NCI-H524 treated with DMSO at 0.1 percent for 48 hours (cell line): ENCODE data around the gene MAS1L.

Source experiments
- DNase-seq: peaks from one replicate; lab custom pipeline; 2025; lab: John Stamatoyannopoulos, UW

The MAS1L gene

GRCh38 chr6:29487660-29488059, at the start of gene MAS1L:
MAS1L (minus strand) TSS chr6:29487956; CDS start chr6:29487902, 54 bp downstream.
- no peak for DNase-seq

- no peak for DNase-seq
These were observed 44.7 kb upstream of the MAS1L start for GRCh38 chr6:29532320-29532951.

GRCh38 chr6:29531668-29532067, 43.9 kb upstream of the MAS1L start:
- DNase-seq, result no peak

GRCh38 chr6:29530671-29531310, 43.0 kb upstream of the MAS1L start:
- no peak for DNase-seq

- no peak for DNase-seq
These were observed 42.2 kb upstream of the MAS1L start for GRCh38 chr6:29529956-29530355.

- no peak for DNase-seq
These were observed 41.3 kb upstream of the MAS1L start for GRCh38 chr6:29528988-29529560.

- DNase-seq, result no peak
These were observed 40.7 kb upstream of the MAS1L start for GRCh38 chr6:29528300-29528931.

- no peak for DNase-seq
These were observed 39.8 kb upstream of the MAS1L start for GRCh38 chr6:29527564-29527963.

GRCh38 chr6:29527126-29527525, 39.4 kb upstream of the MAS1L start:
- no peak for DNase-seq

GRCh38 chr6:29525311-29525639, 37.5 kb upstream of the MAS1L start:
- DNase-seq, result no peak

GRCh38 chr6:29524444-29525310, 36.9 kb upstream of the MAS1L start:
- DNase-seq, result no peak

- no peak for DNase-seq
These were observed 36.3 kb upstream of the MAS1L start for GRCh38 chr6:29524044-29524443.

- DNase-seq, result no peak
These were observed 34.5 kb upstream of the MAS1L start for GRCh38 chr6:29522227-29522626.

GRCh38 chr6:29521006-29521680, 33.4 kb upstream of the MAS1L start:
- DNase-seq, result no peak

- DNase-seq, result no peak
These were observed 32.5 kb upstream of the MAS1L start for GRCh38 chr6:29520232-29520631.

GRCh38 chr6:29519291-29520010, 31.7 kb upstream of the MAS1L start:
- DNase-seq, result no peak

- DNase-seq, result no peak
These were observed 30.1 kb upstream of the MAS1L start for GRCh38 chr6:29517728-29518440.

GRCh38 chr6:29517245-29517644, 29.5 kb upstream of the MAS1L start:
- no peak for DNase-seq

- no peak for DNase-seq
These were observed 28.4 kb upstream of the MAS1L start for GRCh38 chr6:29516108-29516507.

GRCh38 chr6:29510746-29511300, 23.1 kb upstream of the MAS1L start:
- DNase-seq, result no peak
